ENCODE measurements around the gene LSR. TPM values are rescaled to one million over a fixed set of nuclear protein-coding genes. Genes with fewer than 3 reads are reported as not detected.
A peak's percentile ranks its signal among the peaks of the same experiment; 100 is the strongest.

Gene LSR
- total RNA-seq, 1 experiment from 2014 or later: 211 TPM

- RAD21 ChIA-PET (ENCODE audit: low non-redundant PET in 1 of 2, low total read pairs in 2 of 2, uncharacterized antibody in 2 of 2, unreplicated experiment in 2 of 2): no interaction called here
- H3K4me1 ChIP-seq (ENCODE audit: control insufficient read depth in 1 of 2, insufficient read depth in 2 of 2, low read length in 2 of 2): peaks cover 10 to 26% of the 10 kb centered on the region in 2 experiments
- peaks cover 6 to 15% of the 10 kb centered on the region in 2 experiments; a peak in 3 of 4 replicates for H3K36me3 ChIP-seq (ENCODE audit: control insufficient read depth in 1 of 2, insufficient read depth in 2 of 2, low read length in 2 of 2)
- ATAC-seq (no peak), DNase-seq (ENCODE audit: low read depth, low spot score) (no peak)
- CTCF ChIA-PET: interaction anchor here (1.5 kb wide), 1 partner anchor 104 kb away, joined by 4 read pairs; no protein-coding TSS in a partner anchor
- peak overlapping the region in 1 of 2 experiments; percentile 98; a peak in 1 of 4 replicates for H3K4me3 ChIP-seq (replicated peaks in 1 of 2; ENCODE audit: low read depth in 1 of 2, low read length in 2 of 2)
- H3K27me3 ChIP-seq (ENCODE audit: insufficient read depth, low read length): no peaks in the 10 kb centered on the region
- no peaks in the 10 kb centered on the region for H3K9me2 ChIP-seq (ENCODE audit: insufficient read depth)
- 0 out of 4 replicates have a peak, but pooled peaks cover 0 to 5% of the 10 kb centered on the region in 2 experiments for H3K9me3 ChIP-seq (ENCODE audit: control insufficient read depth in 1 of 2, insufficient read depth in 1 of 2, low read depth in 1 of 2, low read length in 2 of 2)
- peak overlapping the region; percentile 93; the same call in 1 of the 2 replicates for H3K9ac ChIP-seq (ENCODE audit: low read length)
- TF ChIP-seq EGR1 (IDR thresholded peaks at IDR 0.05; ENCODE audit: low read depth) (no peak), FOSL1 (IDR thresholded peaks at IDR 0.05; ENCODE audit: low read depth) (no peak), RAD21 (IDR thresholded peaks at IDR 0.05; ENCODE audit: low read depth) (no peak), SRF (IDR thresholded peaks at IDR 0.05; ENCODE audit: low read depth) (no peak), POLR2A (IDR thresholded peaks at IDR 0.05; ENCODE audit: borderline replicate concordance, extremely low read depth, insufficient read depth, insufficient read length) (no peak), ELF1 (IDR thresholded peaks at IDR 0.05; ENCODE audit: borderline replicate concordance, low read depth) (no peak), CEBPB (IDR thresholded peaks at IDR 0.05; ENCODE audit: low read depth) (no peak), JUND (IDR thresholded peaks at IDR 0.05) (no peak), YY1 (IDR thresholded peaks at IDR 0.05; ENCODE audit: extremely low read depth, insufficient replicate concordance, low read depth, low read length) (no peak), CTCF (IDR thresholded peaks at IDR 0.05 in 2 of 3, conservative IDR thresholded peaks at IDR 0.05 in 1 of 3; ENCODE audit: borderline replicate concordance in 1 of 3, insufficient read depth in 1 of 3, low read depth in 2 of 3, low read length in 2 of 3) (no peak), ZBTB33 (IDR thresholded peaks at IDR 0.05; ENCODE audit: extremely low read depth, insufficient replicate concordance, low read length) (no peak), CBX3 (IDR thresholded peaks at IDR 0.05; ENCODE audit: low read depth) (no peak), ZFX (IDR thresholded peaks at IDR 0.05) (no peak)
- peak overlapping the region; percentile 93 for H3K4me2 ChIP-seq (ENCODE audit: low read length)
- no TSS peak for BruUV-seq (replicated peaks)
- POLR2A ChIA-PET: no interaction called here
- H3K79me2 ChIP-seq (ENCODE audit: insufficient read depth, low read length): peaks cover 27% of the 10 kb centered on the region
- intact Hi-C loops (cut with micrococcal nuclease): loop anchor here (5.0 kb wide), 2 partner anchors 84 to 179 kb away; no protein-coding TSS in a partner anchor
- peak overlapping the region; percentile 98 for H3K27ac ChIP-seq (ENCODE audit: low read depth, low read length)
- H4K20me1 ChIP-seq (ENCODE audit: insufficient read depth): peaks cover 4% of the 10 kb centered on the region; the same call in 1 of the 2 replicates
- H2AFZ ChIP-seq (ENCODE audit: low read depth, low read length, poor library complexity, severe bottlenecking): peak overlapping the region; percentile 42
Measured at GRCh38 chr19:35246466-35247092, 2.2 kb upstream of the LSR start.
